ENCODE data around the gene VAPA.

Gene VAPA

GRCh38 chr18:9991011-9992000, 77.5 kb downstream of the VAPA start:
- TF ChIP-seq CTCF (conservative IDR thresholded peaks at IDR 0.05; ENCODE audit: low read depth, low read length) = no peak
- no peak overlapping the region for H3K4me3 ChIP-seq (ENCODE audit: low read depth, low read length)
- DNase-seq (ENCODE audit: low read depth) = no peak

- no peak for TF ChIP-seq CTCF (conservative IDR thresholded peaks at IDR 0.05; ENCODE audit: low read depth, low read length)
- no peak overlapping the region for H3K4me3 ChIP-seq (ENCODE audit: low read depth, low read length)
- DNase-seq (ENCODE audit: low read depth) = no peak
These were observed 78.6 kb downstream of the VAPA start for GRCh38 chr18:9992300-9992972.

- DNase-seq (ENCODE audit: low read depth) = no peak
- no peak for TF ChIP-seq CTCF (conservative IDR thresholded peaks at IDR 0.05; ENCODE audit: low read depth, low read length)
- H3K4me3 ChIP-seq (ENCODE audit: low read depth, low read length) = no peak overlapping the region
These were observed 79.2 kb downstream of the VAPA start for GRCh38 chr18:9992973-9993520.

- H3K4me3 ChIP-seq (ENCODE audit: low read depth, low read length) = no peak overlapping the region
- no peak for TF ChIP-seq CTCF (conservative IDR thresholded peaks at IDR 0.05; ENCODE audit: low read depth, low read length)
- DNase-seq (ENCODE audit: low read depth) = no peak
These were observed 79.8 kb downstream of the VAPA start for GRCh38 chr18:9993521-9994025.

- DNase-seq (ENCODE audit: low read depth) = no peak
- TF ChIP-seq CTCF (conservative IDR thresholded peaks at IDR 0.05; ENCODE audit: low read depth, low read length) = no peak
- H3K4me3 ChIP-seq (ENCODE audit: low read depth, low read length) = no peak overlapping the region
These were observed 80.3 kb downstream of the VAPA start for GRCh38 chr18:9994026-9994570.

GRCh38 chr18:9994701-9995235, 81.0 kb downstream of the VAPA start:
- DNase-seq (ENCODE audit: low read depth) = no peak
- TF ChIP-seq CTCF (conservative IDR thresholded peaks at IDR 0.05; ENCODE audit: low read depth, low read length) = no peak
- H3K4me3 ChIP-seq (ENCODE audit: low read depth, low read length) = no peak overlapping the region

All from choroid plexus epithelial cell (primary cell).